ENCODE measurements around the gene CNTNAP1.
"Not testable (repeated sequence)": the region's sequence is repeated elsewhere in the genome, so short reads cannot be mapped to it uniquely, and the experiment has no call there.

The CNTNAP1 gene
- 0.68 to 4.9 (median 2.8) reads per million in 4 experiments for total RNA-seq

DNA sequence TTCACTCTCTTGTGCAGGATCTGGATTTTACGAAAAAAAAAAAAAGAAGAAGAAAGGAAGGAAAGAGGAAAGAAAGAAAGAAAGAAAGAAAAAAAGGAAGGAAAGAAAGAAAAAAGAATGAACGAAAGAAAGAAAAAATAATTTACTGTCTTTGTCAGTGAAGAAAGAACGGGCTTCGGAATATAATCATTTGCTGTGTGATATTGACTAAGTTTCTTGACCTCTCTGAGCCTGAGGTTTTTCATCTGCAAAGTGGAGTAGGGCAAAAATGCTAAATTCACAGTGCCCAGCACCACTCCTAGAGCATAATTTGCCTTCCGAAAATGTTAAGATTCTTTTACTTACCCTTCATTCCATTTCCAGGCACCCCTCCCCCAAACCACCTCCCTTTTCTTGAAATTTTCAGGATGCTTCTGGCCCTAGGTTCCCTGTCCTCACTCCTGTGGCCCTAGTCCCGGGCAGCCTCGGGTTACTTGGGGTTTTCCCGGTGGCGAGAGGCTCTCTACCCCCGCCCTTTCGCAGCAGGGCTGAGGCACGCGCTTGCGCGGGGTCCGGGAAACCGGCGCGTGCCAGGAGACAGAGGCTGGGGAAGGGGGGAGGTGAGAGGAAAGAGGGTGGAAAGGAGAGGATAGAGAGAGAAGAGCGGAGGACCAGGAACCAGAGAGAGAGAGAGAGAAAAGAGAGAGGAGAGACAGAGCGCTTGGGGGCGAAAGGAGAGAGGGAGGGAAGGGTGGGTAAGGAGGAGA, at the start of gene CNTNAP1:
TSS of gene CNTNAP1 (plus strand) at position 556 of the 746 bp plus-strand sequence. CDS start 299 bp downstream, outside the sequence.
- DNase-seq: no peak

DNA sequence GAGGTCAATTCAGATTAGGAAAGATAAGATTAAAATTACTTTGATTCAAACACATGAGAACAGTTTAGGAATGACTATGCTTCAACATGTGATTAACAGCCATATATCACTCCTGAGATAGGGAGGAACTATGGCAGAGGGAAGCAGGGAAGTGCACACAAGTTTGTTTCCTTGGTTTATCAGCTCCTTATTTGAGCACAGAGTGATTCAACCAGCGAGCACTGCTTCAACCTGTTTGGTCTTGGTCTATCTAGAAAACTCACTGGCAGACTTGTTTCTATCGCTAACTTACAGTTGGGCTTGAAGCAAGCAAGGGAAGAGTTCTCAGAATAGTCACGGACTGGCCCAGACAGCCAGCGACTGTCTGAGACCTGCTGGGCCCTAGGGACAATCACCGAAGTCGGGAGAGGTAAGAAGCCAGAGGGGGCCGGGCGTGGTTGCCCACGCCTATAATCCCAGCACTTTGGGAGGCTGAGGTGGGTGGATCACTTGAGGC, 49.3 kb upstream of the CNTNAP1 start:
- DNase-seq: no peak

DNA sequence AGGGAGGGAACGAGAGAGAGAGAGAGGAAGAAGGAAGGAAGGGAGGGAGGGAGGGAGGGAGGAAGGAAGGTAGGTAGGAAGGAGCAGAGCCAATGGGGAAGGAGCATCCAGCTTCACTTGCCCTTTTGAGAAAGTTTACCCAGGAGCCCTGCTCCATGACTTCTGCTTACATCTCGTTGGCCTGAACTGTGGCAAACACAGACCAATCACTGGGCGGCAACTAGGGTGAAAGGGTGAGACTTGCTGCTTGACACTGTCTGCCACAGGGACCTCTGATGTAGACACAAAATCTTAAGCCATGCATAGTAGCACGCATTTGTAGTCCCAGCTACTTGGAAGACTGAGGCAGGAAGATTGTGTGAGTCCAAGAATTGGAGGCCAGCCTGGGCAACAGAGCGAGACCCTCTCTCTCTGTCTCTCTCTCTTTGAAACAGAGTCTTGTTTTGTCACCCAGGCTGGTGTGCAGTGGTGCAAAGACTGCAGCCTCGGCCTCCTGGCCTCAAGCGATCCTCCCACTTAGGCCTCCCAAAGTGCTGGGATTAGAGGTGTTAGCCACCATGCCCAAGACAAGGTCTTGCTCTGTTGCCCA, 42.7 kb upstream of the CNTNAP1 start:
- no peak for DNase-seq

DNA sequence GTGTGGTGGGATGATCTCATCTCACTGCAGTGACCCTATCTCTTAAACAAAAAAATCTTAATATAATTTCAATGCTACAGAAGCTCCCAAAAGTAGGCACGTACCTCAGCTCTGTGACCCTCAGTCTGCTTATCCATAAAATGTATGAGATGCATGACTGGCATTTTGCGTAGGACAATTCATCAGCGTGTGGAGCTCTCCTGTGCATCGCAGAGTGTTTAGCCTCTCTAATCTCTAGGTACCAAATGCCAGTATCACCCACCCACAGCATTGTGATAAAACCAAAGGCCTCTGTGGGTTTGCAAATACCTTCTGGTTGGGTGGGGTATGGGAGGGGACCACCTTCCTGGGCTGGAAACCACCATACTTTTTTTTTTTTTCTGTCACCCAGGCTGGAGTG, 42.2 kb upstream of the CNTNAP1 start:
- no peak for DNase-seq

DNA sequence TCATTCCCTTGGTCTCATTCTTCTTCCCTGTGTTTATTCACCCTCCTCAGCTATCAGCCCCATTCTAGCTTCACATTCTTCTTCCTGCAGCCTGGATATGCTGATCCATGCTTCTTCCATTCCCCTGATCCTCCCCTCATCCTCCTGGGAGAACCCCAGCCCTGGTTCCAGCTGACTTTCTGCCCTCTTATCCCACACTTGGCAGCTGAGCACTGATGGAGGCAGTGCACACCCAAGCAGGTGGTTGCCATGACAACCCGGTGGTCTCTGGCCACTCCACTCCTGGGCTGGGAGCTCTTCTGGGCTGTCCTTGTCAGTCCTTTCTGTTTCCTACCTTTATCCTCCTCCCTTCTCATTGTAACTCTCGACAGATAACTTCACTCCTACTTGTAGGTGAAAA, 40.0 kb upstream of the CNTNAP1 start:
- DNase-seq: no peak

DNA sequence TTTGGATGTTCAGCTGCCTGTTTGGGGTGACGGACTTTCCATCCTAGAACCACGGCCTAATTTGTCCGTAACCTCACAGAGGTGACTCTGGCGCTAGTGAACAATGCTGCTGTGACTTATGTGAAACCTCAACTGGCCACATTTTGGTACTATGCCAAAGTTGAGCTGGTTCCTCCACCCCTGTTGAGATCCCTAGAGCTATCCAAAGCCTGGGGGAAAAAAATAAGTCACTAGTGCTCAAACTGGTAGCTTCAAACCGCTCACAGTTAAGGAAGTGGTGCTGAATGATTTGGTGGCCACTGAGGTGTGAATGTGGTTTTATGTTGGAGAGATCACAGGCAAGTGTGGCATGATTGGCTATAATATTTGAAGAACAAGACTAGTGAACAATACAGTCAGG, 34.6 kb upstream of the CNTNAP1 start:
- DNase-seq: no peak

DNA sequence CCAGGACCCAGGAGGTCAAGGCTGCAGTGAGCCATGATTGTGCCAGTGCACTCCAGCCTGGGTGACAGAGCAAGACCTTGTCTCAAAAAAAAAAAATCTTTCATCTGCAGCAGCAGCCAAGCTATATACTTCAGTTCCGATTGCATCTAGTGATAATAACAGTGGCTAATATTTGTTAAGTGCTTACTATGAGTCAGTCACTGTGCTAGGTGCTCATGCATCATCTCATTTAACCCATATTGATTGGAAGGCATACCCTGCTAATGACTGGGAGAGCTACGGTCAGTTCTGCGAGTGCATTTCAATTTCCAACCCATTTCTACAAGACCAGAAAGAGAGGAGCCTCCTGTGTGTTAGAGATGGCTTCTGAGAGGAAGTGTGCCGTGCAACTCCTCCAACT, 30.9 kb upstream of the CNTNAP1 start:
- DNase-seq: no peak

DNA sequence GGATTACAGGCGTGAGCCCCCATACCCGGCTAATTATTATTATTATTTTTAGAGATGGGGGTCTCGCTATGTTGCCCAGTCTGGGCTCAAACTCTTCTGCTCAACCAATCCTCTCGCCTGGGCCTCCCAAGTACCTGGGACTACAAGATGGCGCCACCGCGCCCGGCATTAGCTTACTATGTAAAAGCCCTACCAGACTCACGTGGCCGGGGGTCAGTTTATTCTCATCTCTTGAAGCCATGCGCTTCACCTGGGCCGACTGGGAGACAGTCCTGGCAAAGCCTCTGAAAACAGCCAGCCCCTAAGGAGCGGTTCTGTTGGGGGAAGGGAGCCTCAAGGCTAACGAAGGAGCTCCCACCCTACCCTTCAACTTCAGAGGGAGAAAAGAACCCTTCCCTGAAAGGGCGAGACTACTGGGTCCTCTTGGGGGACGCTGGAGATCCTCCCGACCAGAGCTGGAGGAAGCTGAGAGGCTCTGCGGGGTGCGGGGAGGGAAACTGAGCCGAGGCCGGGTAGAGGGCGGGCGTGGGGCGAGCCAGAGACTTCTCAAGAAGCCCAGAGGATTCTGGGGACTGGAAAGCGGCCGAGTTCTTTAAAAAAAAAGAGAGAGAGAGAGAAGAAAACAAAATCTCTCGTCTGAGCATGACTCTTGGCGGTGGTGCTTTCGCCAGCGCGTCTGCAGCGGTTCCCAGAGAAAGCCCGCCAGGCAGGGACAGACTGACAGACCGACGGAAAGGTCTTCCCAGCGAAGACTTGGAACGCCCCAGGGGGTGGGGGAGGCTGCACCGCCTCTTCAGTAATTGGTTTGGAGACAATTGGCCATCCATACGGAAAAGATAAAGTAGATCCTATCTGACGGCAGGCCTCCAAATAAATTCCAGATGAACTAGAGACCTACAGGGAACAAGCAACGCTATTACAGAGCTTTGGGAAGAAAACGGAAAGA, 28.9 kb upstream of the CNTNAP1 start:
- no peak for DNase-seq

DNA sequence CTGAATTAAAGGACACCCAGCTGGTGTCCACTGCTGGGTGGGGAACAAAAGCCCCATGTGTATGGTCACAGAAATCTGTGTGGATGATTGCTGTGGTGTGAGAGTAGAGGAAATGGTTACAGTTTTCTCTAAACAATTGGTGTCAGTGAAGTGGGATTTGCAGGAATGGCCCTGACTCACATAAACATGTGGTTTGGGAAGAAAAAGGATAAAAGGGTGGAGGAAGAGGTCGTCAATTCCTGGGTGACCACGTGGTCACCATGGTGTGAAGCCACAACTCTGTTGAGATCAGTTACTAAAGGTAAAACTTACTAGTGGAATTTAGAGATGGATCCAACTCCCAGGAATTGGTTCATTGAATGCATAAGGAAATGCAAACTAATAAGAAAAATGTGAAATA, 26.8 kb upstream of the CNTNAP1 start:
- DNase-seq: no peak

DNA sequence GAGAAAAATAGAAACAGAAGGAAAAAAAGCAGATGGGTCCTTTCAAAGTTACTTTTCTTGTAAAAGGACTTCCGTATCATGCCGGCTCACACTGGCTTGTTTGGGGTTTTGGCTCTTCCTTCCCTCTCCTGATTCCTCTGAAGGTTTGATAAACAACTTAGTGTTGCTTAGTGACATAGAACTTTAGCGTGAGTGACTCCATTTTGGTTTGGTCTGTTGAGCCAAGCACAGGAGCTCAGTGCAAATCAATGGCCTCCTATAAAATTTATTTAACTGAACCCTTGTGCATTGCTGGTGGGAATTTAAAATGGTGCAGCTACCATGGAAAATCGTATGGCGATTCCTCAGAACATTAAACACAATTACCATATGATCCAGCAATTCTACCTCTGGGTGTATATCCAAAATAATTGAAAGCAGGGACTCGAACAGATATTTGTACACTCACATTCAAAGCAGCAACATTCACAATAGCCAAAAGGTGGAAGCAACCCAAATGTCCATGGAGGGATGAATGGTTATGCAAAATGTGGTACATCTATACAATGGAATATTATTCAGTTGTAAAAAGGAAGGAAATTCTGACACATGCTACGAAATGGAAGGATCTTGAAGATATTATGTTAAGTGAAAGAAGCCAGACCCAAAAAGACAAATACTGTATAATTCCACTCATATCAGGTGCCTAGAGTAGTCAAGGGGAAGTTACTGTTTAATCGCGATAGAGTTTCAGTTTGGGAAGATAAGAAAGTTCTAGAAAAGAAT, 24.3 kb upstream of the CNTNAP1 start:
- no peak for DNase-seq

DNA sequence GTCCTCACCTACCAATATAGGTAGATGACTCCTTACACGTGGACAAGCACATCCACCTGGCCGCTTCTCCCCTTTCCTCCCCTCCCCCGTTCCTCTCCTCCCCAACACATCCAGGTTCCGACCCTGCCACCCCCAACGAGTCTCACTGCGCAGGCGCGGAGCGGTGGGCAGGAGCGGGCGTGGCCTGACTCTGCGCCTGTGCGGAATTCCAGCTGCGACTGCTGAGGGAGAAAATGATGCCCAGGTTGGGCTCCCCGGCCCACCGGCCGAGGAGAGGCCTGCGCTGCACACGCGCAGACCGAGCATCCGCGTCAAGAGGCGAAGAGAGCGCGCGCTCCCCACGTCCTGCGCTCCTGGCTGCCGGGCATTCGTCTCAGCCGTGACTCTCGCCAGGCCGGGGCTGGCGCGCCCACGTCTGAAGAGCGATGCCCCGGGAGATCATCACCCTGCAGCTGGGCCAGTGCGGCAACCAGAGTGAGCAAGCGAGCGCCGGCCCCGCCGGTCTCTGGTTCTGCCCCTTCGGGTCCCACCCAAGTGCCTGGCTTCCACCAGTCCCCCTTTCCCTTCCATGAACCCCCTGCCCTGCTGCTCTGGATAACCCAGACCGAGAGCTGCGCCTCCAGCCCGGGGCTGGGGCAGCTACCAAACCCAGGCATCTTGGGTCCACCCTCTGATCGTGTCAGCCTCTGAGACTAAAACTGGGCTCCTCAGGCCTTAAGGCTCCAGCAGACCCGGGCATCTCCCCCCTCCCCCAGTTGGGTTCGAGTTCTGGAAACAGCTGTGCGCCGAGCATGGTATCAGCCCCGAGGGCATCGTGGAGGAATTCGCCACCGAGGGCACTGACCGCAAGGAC, 23.0 kb upstream of the CNTNAP1 start, which contains the start of gene TUBG2:
TSS of gene TUBG2 (plus strand) at position 206 of the 853 bp plus-strand sequence. CDS start at position 426, 220 bp downstream.
- peak; percentile 77 for DNase-seq

DNA sequence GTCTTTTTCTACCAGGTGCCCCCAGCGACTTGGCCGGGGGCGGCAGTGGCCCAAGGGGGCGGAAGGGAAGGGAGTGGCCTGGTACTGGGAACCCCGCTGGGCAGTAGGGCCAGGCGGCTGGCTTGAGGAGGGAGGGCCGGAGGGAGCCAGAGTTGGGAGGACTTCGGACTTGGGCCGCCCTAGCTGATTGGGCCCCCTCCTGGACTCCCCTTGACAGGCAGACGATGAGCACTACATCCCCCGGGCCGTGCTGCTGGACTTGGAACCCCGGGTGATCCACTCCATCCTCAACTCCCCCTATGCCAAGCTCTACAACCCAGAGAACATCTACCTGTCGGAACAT, 22.4 kb upstream of the CNTNAP1 start:
- not testable (repeated sequence) for DNase-seq

DNA sequence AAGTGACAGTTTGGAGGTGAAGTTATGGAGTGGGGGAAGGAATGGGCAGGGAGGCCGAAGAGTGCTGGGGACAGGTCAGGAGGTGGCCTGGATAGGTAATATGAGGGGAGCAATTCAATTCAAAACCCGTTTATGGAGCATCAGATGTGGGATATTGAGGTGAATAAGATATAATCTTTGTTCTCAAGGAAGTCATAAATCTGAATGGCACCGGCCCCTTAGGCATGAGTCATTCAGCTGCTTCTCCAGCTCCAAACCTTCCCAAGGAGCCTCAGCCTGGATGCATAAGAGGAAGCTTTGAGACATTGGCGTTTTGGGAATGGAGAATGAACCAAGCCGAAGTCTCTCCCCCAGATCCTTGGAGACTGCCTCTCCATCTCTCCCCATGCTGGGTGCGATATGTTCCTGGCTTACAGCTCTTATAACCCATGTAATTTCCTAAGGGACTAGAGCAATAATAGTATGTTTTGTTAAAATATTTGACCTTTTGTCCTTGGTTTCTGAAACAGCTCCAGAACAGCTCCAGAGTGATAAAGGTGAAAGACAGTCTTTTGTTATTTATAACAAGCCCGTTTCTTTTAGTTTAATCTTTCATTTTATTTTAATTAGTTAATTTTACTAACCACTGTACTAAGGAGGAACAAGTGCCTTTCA, 21.5 kb upstream of the CNTNAP1 start:
- DNase-seq: no peak

DNA sequence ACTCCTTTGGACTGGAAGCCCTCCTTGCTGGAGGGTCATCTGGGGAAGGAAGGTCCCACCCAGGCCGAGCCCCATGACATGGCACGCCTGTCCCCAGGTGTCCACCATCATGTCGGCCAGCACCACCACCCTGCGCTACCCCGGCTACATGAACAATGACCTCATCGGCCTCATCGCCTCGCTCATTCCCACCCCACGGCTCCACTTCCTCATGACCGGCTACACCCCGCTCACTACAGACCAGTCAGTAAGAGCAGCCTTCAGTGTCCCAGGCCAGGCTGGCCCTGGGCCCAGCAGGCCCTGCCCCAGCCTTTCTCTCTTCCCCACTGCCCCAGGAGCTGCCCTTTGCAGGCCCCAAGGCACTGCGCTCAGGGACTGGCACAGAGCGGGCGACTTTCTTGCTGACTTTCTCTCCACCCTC, 16.7 kb upstream of the CNTNAP1 start:
- DNase-seq: no peak

DNA sequence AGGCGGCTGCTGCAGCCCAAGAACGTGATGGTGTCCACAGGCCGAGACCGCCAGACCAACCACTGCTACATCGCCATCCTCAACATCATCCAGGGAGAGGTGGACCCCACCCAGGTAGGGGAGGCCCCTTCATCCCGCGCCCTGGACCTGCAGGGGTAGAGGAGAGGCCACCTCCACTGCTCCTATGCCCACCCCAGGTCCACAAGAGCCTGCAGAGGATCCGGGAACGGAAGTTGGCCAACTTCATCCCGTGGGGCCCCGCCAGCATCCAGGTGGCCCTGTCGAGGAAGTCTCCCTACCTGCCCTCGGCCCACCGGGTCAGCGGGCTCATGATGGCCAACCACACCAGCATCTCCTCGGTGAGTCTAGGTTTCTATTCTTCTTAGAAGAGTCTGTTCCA, 16.2 kb upstream of the CNTNAP1 start:
- DNase-seq: not testable (repeated sequence)

DNA sequence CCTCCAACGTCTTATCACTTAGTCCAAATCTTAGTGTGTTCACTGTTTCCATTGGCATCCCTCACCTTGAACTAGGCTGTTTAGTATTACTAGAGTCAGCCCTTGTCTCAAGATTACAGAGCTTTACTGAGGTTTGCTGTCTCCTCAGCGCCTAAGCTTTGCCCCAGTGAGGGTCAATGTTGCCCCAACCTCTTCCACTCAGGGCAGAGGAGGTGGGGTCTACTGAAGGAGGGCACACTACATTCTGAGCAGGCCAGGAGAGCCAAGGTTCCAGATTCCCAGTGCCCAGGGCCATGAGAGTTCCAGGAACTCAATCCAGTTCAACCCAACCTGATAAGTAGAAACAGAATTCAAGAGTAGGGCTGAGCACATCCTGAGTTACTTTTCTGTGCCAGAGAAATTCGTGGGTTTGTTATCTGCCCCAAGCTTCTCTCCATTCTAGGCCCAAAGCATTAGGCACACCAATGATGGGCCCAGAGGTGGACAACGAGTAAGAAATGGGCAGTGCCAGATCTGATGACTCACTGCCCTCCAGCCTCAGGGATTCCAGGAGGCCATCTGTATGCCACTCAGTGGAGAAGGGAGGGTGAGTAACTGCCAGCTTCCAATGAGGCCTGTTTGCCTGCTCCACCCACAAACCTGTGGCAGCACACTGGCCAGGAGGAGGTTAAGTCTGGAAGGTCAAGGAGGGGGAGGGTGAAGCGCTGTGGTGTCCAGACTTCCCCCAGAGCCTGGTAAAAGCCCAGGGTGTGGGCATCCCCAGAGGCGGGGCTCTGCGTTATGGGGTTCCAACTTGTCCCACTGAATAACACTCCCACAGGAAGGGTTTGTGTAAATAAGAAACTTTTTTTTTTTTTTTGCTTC, 15.0 kb upstream of the CNTNAP1 start:
- DNase-seq: no peak

DNA sequence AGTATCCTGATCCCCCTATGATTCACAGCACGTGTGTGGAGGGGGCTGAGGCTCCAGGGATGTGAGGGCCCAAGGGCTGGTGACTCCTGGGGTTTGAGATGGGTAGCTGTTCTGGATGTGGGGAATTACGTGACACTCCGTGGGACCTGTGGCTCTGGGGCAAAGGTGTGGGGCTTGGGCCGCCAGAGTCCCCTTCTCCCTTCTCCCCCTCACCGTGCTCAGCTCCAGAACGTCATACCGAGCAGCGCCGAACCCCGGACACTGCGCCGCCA, 12.7 kb upstream of the CNTNAP1 start:
- no peak for DNase-seq

DNA sequence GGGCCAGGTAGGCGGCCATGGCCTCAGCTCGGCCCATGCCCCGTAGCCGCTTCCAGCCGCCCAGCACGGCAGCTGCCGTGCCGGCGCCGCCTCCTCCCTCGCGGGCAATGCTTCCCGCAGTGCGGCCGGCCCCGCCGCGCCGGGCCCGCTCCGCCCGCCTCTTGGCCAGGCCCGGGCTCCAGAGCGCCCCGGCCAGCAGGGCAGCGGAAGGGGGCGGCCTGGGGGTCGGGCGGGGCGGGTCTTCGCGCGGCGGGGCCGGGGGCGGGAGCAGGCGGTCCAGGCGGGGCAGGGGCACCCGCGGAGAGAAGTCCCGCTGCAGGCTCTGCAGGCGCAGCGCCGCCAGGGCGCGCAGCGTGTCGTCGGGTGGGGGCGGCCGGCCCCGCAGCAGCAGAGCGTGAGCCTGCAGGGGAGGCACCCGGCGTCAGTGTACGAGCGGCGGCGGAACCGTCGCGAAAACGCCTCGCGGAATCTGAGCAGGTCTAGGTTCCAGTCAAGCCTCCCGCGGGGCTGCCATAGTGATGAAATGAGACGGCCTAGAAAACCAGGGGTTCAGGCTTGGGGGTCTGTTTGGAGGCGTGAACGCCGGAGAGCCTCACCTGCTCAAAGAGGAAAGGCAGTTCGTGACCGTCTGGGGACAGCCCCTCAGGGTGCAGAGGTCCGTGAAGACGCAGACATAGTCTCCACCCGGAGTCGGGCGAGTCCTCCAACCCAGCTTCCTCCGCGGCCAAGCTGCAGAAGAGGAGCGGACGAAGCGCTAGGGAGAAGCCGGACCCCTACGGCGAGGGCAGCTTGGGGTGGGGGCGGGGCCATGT, 12.1 kb upstream of the CNTNAP1 start:
- peak; percentile 18 for DNase-seq

Measured in effector CD8-positive, alpha-beta T cell (primary cell).